ENCODE results near the gene GNAS. TPM values are rescaled to one million over a fixed set of nuclear protein-coding genes. Genes with fewer than 3 reads are reported as not detected.

The GNAS gene
- total and polyA plus RNA-seq, 4 donors, result 115 to 360 (median 277) TPM

DNA sequence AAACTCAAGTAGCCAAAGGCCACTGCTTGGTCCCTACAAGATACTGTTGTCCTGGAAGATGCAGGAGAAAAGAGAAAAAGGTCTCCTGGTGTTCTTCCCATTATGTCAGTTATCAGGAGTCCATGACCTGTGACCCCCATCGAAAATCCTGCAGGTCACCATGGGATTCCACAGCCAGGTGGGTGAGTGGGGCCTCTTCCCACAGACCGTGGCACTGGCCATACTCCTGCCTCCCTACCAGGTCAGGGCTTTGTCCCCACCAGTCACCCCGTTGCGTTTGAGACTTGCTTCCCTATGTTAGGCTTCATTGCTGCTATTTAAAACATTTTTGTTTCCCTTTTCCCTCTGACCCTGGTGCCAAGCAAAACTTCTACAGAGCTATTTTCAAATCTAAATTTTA, 60.6 kb downstream of the GNAS start:
- H3K4me1 ChIP-seq (ENCODE audit: control insufficient read depth in 4 of 4, insufficient read depth in 4 of 4, low read length in 3 of 4), result no peaks in the 10 kb centered on the region
- DNase-seq (ENCODE audit: low spot score), result no peak
- no peaks in the 10 kb centered on the region for H3K9me3 ChIP-seq (ENCODE audit: control insufficient read depth in 4 of 4, low read length in 3 of 4)
- H3K27me3 ChIP-seq (ENCODE audit: control insufficient read depth in 4 of 4, insufficient read depth in 4 of 4, low read length in 3 of 4), result no peaks in the 10 kb centered on the region
- WGBS, result 89% methylated on average over 4 of the region's 4 CpGs
- H3K27ac ChIP-seq (ENCODE audit: low read depth in 1 of 2, low read length in 2 of 2), result no peak overlapping the region
- TF ChIP-seq, protein P1, sequence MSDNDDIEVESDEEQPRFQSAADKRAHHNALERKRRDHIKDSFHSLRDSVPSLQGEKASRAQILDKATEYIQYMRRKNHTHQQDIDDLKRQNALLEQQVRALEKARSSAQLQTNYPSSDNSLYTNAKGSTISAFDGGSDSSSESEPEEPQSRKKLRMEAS (IDR thresholded peaks at IDR 0.05), result no peak
- TF ChIP-seq, protein P2, sequence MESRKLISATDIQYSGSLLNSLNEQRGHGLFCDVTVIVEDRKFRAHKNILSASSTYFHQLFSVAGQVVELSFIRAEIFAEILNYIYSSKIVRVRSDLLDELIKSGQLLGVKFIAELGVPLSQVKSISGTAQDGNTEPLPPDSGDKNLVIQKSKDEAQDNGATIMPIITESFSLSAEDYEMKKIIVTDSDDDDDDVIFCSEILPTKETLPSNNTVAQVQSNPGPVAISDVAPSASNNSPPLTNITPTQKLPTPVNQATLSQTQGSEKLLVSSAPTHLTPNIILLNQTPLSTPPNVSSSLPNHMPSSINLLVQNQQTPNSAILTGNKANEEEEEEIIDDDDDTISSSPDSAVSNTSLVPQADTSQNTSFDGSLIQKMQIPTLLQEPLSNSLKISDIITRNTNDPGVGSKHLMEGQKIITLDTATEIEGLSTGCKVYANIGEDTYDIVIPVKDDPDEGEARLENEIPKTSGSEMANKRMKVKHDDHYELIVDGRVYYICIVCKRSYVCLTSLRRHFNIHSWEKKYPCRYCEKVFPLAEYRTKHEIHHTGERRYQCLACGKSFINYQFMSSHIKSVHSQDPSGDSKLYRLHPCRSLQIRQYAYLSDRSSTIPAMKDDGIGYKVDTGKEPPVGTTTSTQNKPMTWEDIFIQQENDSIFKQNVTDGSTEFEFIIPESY (IDR thresholded peaks at IDR 0.05), result no peak
- no peak overlapping the region for H3K4me3 ChIP-seq (ENCODE audit: low read depth in 1 of 3, low read length in 3 of 3)
- H3K9ac ChIP-seq (ENCODE audit: low read depth in 1 of 2, low read length in 2 of 2), result no peak overlapping the region
- H3K36me3 ChIP-seq (ENCODE audit: control insufficient read depth in 4 of 4, insufficient read depth in 3 of 4, low read depth in 1 of 4, low read length in 3 of 4), result peaks cover 16 to 36% (median 28%) of the 10 kb centered on the region in 4 donors

DNA sequence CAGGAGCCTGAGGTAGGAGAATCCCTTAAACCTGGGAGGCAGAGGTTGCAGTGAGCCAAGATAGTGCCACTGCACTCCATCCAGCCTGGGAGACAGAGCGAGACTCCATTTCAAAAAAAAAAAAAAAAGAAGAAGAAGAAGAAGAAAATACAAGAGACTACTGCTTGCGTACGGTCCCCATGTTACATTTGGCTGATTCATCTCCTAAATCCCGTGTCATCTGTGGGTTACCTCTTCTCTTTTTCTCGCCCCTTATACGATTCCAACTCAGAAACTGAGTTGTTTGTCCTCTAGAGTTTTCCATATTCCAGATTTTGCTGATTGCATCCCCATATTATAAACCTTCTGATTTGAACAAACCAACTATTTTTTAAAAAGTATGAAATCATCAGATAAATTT, 66.1 kb downstream of the GNAS start:
- TF ChIP-seq, protein P3, sequence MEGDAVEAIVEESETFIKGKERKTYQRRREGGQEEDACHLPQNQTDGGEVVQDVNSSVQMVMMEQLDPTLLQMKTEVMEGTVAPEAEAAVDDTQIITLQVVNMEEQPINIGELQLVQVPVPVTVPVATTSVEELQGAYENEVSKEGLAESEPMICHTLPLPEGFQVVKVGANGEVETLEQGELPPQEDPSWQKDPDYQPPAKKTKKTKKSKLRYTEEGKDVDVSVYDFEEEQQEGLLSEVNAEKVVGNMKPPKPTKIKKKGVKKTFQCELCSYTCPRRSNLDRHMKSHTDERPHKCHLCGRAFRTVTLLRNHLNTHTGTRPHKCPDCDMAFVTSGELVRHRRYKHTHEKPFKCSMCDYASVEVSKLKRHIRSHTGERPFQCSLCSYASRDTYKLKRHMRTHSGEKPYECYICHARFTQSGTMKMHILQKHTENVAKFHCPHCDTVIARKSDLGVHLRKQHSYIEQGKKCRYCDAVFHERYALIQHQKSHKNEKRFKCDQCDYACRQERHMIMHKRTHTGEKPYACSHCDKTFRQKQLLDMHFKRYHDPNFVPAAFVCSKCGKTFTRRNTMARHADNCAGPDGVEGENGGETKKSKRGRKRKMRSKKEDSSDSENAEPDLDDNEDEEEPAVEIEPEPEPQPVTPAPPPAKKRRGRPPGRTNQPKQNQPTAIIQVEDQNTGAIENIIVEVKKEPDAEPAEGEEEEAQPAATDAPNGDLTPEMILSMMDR (IDR thresholded peaks at IDR 0.05; ENCODE audit: low read depth, low read length, missing input control), result no peak
- TF ChIP-seq JUND (IDR thresholded peaks at IDR 0.05) (no peak), TAF1 (conservative IDR thresholded peaks at IDR 0.05) (no peak), HNF4A (conservative IDR thresholded peaks at IDR 0.05) (no peak), RAD21 (IDR thresholded peaks at IDR 0.05) (no peak), YY1 (IDR thresholded peaks at IDR 0.05) (no peak), GABPA (IDR thresholded peaks at IDR 0.05 in 1 of 2, conservative IDR thresholded peaks at IDR 0.05 in 1 of 2) (no peak), EGR1 (IDR thresholded peaks at IDR 0.05; ENCODE audit: low read depth in 2 of 2) (no peak), NR2F2 (IDR thresholded peaks at IDR 0.05) (no peak)
- TF ChIP-seq, protein P4, sequence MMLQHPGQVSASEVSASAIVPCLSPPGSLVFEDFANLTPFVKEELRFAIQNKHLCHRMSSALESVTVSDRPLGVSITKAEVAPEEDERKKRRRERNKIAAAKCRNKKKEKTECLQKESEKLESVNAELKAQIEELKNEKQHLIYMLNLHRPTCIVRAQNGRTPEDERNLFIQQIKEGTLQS (IDR thresholded peaks at IDR 0.05), result no peak
- TF ChIP-seq, protein P1 (IDR thresholded peaks at IDR 0.05), result no peak
- TF ChIP-seq, protein P2 (IDR thresholded peaks at IDR 0.05), result no peak
- H3K27me3 ChIP-seq (ENCODE audit: control insufficient read depth in 4 of 4, insufficient read depth in 4 of 4, low read length in 3 of 4), result no peaks in the 10 kb centered on the region
- H3K4me1 ChIP-seq (ENCODE audit: control insufficient read depth in 4 of 4, insufficient read depth in 4 of 4, low read length in 3 of 4), result no peaks in the 10 kb centered on the region
- no peak overlapping the region for H3K9ac ChIP-seq (ENCODE audit: low read depth in 1 of 2, low read length in 2 of 2)
- H3K36me3 ChIP-seq (ENCODE audit: control insufficient read depth in 4 of 4, insufficient read depth in 3 of 4, low read depth in 1 of 4, low read length in 3 of 4), result no peaks in the 10 kb centered on the region
- no peak overlapping the region for H3K4me3 ChIP-seq (ENCODE audit: low read depth in 1 of 3, low read length in 3 of 3)
- DNase-seq (ENCODE audit: low spot score), result no peak
- no peaks in the 10 kb centered on the region for H3K9me3 ChIP-seq (ENCODE audit: control insufficient read depth in 4 of 4, low read length in 3 of 4)
- WGBS, result 89% methylated on average over 6 of the region's 6 CpGs
- no peak overlapping the region for H3K27ac ChIP-seq (ENCODE audit: low read depth in 1 of 2, low read length in 2 of 2)

All from liver (tissue), 9 donors.